A549 treated with Hydrocortisone at 1 μM for 4 hours (cell line): ENCODE measurements around the gene GFM2. TPM values are rescaled to one million over a fixed set of nuclear protein-coding genes. Genes with fewer than 3 reads are reported as not detected.

Experiments used
- total RNA-seq: library from RNA; stranded (reverse); fragments of 200-300 nt; extraction: Qiagen RNA extraction; gene quantifications from 5 replicates; pipeline ENCODE4 v1.2.3, GENCODE V29; 2022

Gene GFM2
- 21.2 to 29.0 TPM (median 22.8 TPM) in 5 replicates for total RNA-seq

DNA sequence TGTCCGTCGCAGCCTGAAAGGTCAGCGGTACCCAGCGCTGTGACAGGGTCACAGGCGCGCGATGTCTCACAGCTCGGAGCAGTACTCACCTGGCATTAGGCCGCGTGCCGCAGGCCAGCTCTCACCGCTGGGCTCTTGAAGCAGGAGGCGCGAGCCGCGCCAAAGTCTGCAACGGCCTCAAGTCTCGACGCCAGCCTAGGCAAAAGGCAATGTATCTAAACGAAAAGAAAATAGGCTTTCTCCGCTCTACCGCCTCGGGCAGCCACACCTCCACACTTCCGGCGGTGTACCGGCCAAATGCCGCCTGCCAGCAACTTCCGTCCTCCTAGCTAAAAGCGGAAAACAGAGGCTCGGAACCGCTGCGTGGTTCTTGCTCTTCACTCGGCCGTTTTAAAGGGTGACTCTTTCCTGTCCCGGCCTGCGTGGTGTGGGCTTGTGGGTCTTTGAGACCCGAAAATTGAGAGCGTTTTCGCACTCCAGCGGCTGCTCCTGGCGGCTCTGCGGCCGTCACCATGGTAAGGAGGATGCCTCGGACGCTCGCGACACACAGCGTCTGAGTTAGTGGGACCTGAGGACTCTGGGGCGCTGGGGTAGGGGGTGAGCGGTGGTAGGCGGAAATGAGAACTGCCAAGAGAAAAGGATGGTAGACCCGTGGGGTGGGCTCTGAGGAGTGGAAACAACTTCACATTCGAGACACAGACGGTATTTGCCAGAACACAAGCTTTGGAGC lies at the start of gene GFM2, which contains the start of gene NSA2:
TSS of gene GFM2 (minus strand) at position 269 of the 730 bp plus-strand sequence. CDS start 3,375 bp downstream, outside the sequence.
TSS of gene NSA2 (plus strand) at position 401 of the 730 bp plus-strand sequence. CDS start at position 513, 112 bp downstream.

GRCh38 chr5:74684900-74685851 lies 81.7 kb downstream of the GFM2 start, which contains the start of gene HEXB:
Gene HEXB (plus strand): TSS chr5:74685233. CDS start chr5:74685261, 28 bp downstream.

Other genes starting within 250 kb of the GFM2 start
- 4.0 to 5.1 TPM (median 4.3 TPM) in 5 replicates for gene ENC1, start 126.4 kb downstream of the GFM2 start, total RNA-seq
- gene HEXB, start 81.9 kb downstream of the GFM2 start, total RNA-seq, result 109 to 120 TPM (median 110 TPM) in 5 replicates
- gene NSA2, start 132 bp upstream of the GFM2 start, total RNA-seq, result 114 to 145 TPM (median 128 TPM) in 5 replicates
- gene FAM169A, start 99.3 kb upstream of the GFM2 start, total RNA-seq, result 3.6 to 8.2 TPM (median 6.8 TPM) in 5 replicates